Measurements from ENCODE around the gene CEMIP. TPM values are rescaled to one million over a fixed set of nuclear protein-coding genes. Genes with fewer than 3 reads are reported as not detected.
A peak's percentile ranks its signal among the peaks of the same experiment; 100 is the strongest.

CEMIP gene
- total and polyA plus RNA-seq, 2 of the 4 experiments (the other 2 are of a cell fraction) = 63.8 to 78.0 TPM

DNA sequence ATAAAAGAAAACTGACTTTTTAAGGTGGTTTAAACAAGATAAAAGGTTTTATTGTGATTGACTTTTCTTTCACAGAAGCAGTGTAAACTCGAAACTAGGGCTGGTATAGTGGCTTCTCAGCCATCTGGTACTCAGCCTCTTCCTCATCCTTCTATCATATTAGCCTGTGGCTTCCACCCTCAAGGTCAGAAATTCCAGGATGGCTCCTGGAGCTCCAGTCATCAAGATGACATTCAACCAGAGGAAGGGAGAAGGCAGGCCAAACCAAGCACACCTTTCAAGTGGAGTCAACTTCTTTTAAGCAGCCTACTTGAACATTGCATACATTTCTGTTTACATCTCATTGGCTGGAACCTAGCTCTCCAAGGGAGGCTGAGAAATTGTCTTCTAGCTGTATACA is 211.8 kb downstream of the CEMIP start:
- Histone ChIP-seq H3K79me1 (ENCODE audit: low read depth in 1 of 2, low read length in 2 of 2) (peaks cover 9 to 35% of the 10 kb centered on the region in 2 experiments), H2BK5ac (ENCODE audit: low read depth, low read length, poor library complexity, severe bottlenecking) (peak overlapping the region; percentile 12), H2AK9ac (replicated peaks; ENCODE audit: low read depth, low read length, poor library complexity) (no peak overlapping the region), H3K4ac (ENCODE audit: low read depth, low read length) (peak overlapping the region; percentile 59), H3K4me3 (ENCODE audit: insufficient read depth, low read depth, low read length) (no peak overlapping the region), H2BK120ac (ENCODE audit: low read depth, low read length) (no peak overlapping the region), H4K91ac (ENCODE audit: insufficient read depth, low read depth, low read length) (no peak overlapping the region), H4K5ac (ENCODE audit: low read depth, low read length) (no peak overlapping the region), H3K36me3 (ENCODE audit: control insufficient read depth, insufficient read depth, low read length) (no peaks in the 10 kb centered on the region), H3K4me2 (ENCODE audit: low read depth, low read length) (no peak overlapping the region), H2BK15ac (ENCODE audit: low read depth, low read length) (0 out of 3 replicates have a peak overlapping the region, but pooled peaks have one; percentile 4), H2AK5ac (ENCODE audit: low read depth, low read length) (peak overlapping the region; percentile 6; the same call in 1 of the 2 replicates), H3K9me3 (ENCODE audit: control insufficient read depth, insufficient read depth, low read length) (no peaks in the 10 kb centered on the region), H3K27ac (ENCODE audit: insufficient read depth, low read length) (peak overlapping the region; percentile 30; the same call in 1 of the 2 replicates), H3K27me3 (ENCODE audit: control insufficient read depth, insufficient read depth, low read length) (no peaks in the 10 kb centered on the region), H3K9ac (ENCODE audit: low read depth, low read length) (no peak overlapping the region), H3K14ac (replicated peaks; ENCODE audit: low read depth, low read length) (no peak overlapping the region), H2BK20ac (ENCODE audit: low read depth, low read length) (no peak overlapping the region), H3K56ac (ENCODE audit: extremely low read depth, insufficient read depth, low read length) (no peak overlapping the region), H3K4me1 (ENCODE audit: control insufficient read depth, insufficient read depth, low read length) (peaks cover 6% of the 10 kb centered on the region), H3K23ac (ENCODE audit: low read depth, low read length) (peak overlapping the region; percentile 29; the same call in 1 of the 2 replicates), H4K20me1 (ENCODE audit: insufficient read depth, low read length) (peaks cover 13% of the 10 kb centered on the region; the same call in 1 of the 2 replicates), H3K18ac (ENCODE audit: low read depth, low read length) (peak overlapping the region; percentile 5; the same call in 1 of the 2 replicates), H4K8ac (ENCODE audit: low read depth in 2 of 2, low read length in 2 of 2) (peak overlapping the region; percentile 6 to 48; a peak in 3 of 4 replicates), H2AFZ (replicated peaks; ENCODE audit: low read length, poor library complexity) (no peak overlapping the region), H3K9me1 (ENCODE audit: insufficient read depth, low read length) (peaks cover 19% of the 10 kb centered on the region)
- no peak for TF ChIP-seq RFX5 (IDR thresholded peaks at IDR 0.05; ENCODE audit: low read depth, low read length)
- TF ChIP-seq CHD1 (IDR thresholded peaks at IDR 0.05; ENCODE audit: low read depth, low read length) = no peak
- no peak for TF ChIP-seq MAZ (IDR thresholded peaks at IDR 0.05; ENCODE audit: borderline replicate concordance, low read depth, low read length)
- TF ChIP-seq MXI1 (IDR thresholded peaks at IDR 0.05; ENCODE audit: borderline replicate concordance, low read depth, low read length) = no peak
- TF ChIP-seq POLR2A (IDR thresholded peaks at IDR 0.05; ENCODE audit: low read depth, low read length) = no peak
- TF ChIP-seq, protein P1, sequence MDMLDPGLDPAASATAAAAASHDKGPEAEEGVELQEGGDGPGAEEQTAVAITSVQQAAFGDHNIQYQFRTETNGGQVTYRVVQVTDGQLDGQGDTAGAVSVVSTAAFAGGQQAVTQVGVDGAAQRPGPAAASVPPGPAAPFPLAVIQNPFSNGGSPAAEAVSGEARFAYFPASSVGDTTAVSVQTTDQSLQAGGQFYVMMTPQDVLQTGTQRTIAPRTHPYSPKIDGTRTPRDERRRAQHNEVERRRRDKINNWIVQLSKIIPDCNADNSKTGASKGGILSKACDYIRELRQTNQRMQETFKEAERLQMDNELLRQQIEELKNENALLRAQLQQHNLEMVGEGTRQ (IDR thresholded peaks at IDR 0.05; ENCODE audit: low read depth, low read length) = no peak
- no peak for TF ChIP-seq NFE2L2 (IDR thresholded peaks at IDR 0.05; ENCODE audit: low read depth, low read length)
- BruUV-seq (replicated peaks) = no TSS peak
- POLR2A ChIA-PET (ENCODE audit: unreplicated experiment) = interaction anchor here (1.0 kb wide), 1 partner anchor 10 kb away, joined by 3 read pairs; the partner anchor contains the start of gene TLNRD1
- dilution Hi-C loops (cut with HindIII; ENCODE audit: low sequenced_read_pairs, unreplicated experiment) (no loop called here), intact Hi-C loops (cut with micrococcal nuclease) (no loop called here), in situ Hi-C loops (cut with MboI; ENCODE audit: low sequenced_read_pairs) (loop anchor here (10.0 kb wide), 1 partner anchor 274 kb away; no protein-coding TSS in a partner anchor)
- ATAC-seq (ENCODE audit: low read depth) (no peak), DNase-seq (no peak)
- CTCF ChIA-PET = interaction anchor here (0.6 to 1.6 kb wide), 3 partner anchors 72 to 423 kb away, joined by 3 to 8 read pairs (median 5); no protein-coding TSS in a partner anchor
- no CpG with 5 or more reads among the region's 1 CpG for WGBS, 2 experiments (ENCODE audit: extremely low coverage in 2 of 2, insufficient read length in 1 of 2)

All from IMR-90 (cell line).